HepG2 (cell line): Measurements from ENCODE around the gene ZNF385B. TPM values are rescaled to one million over a fixed set of nuclear protein-coding genes. Genes with fewer than 3 reads are reported as not detected.

Experiments
- AFF4 ChIP-seq: sonication (generic); formaldehyde crosslinking; IDR thresholded peaks from 2 replicates; pipeline ENCODE4 v1.4.0; 2020; ENCODE audit warnings: missing genetic modification reagents
- ATM ChIP-seq: fragments of 450-650 bp; IDR thresholded peaks from 2 replicates; pipeline ENCODE4 v1.7.1; 2017; ENCODE audit warnings: mild to moderate bottlenecking, borderline replicate concordance
- EZH2 ChIP-seq: conservative IDR thresholded peaks from 2 replicates; pipeline ENCODE4 v1.6.1; 2012; ENCODE audit warnings: mild to moderate bottlenecking, low read depth, low read length, moderate library complexity
- GZF1 ChIP-seq: sonication (generic); formaldehyde crosslinking; IDR thresholded peaks from 2 replicates; pipeline ENCODE4 v1.5.1; 2020; ENCODE audit warnings: mild to moderate bottlenecking, missing genetic modification reagents
- HIC2 ChIP-seq: sonication (generic); formaldehyde crosslinking; IDR thresholded peaks from 2 replicates; pipeline ENCODE4 v1.9.0; 2022; ENCODE audit warnings: low read depth, missing genetic modification reagents
- KLF6 ChIP-seq: IDR thresholded peaks from 2 replicates; pipeline ENCODE4 v1.8.0; 2016; ENCODE audit warnings: missing biosample characterization, missing genetic modification reagents
- PRPF4 ChIP-seq: fragments of 200-400 bp; formaldehyde crosslinking; IDR thresholded peaks from 2 replicates; pipeline ENCODE4 v1.6.1; 2016; ENCODE audit warnings: low read length, low read depth; ENCODE audit not compliant: poor library complexity, severe bottlenecking
- RARA ChIP-seq: IDR thresholded peaks from 2 replicates; pipeline ENCODE4 v1.6.1; 2016; ENCODE audit warnings: missing genetic modification reagents, missing compliant biosample characterization
- RBAK ChIP-seq: sonication (generic); formaldehyde crosslinking; IDR thresholded peaks from 2 replicates; pipeline ENCODE4 v1.5.1; 2020; ENCODE audit warnings: mild to moderate bottlenecking, missing genetic modification reagents
- SIX4 ChIP-seq: sonication (generic); formaldehyde crosslinking; IDR thresholded peaks from 2 replicates; pipeline ENCODE4 v1.4.0; 2020; ENCODE audit warnings: missing genetic modification reagents
- SMC3 ChIP-seq: IDR thresholded peaks from 2 replicates; pipeline ENCODE4 v1.6.1; 2011; ENCODE audit warnings: low read length, improper control_type of control experiment
- TAF15 ChIP-seq: fragments of 200-400 bp; formaldehyde crosslinking; IDR thresholded peaks from one replicate; pipeline ENCODE4 v1.6.1; 2018; ENCODE audit warnings: mild to moderate bottlenecking, low read depth, low read length; ENCODE audit not compliant: poor library complexity, severe bottlenecking
- TSC22D2 ChIP-seq: sonication (generic); formaldehyde crosslinking; IDR thresholded peaks from 2 replicates; pipeline ENCODE4 v1.5.1; 2020; ENCODE audit warnings: missing genetic modification reagents, mild to moderate bottlenecking, borderline replicate concordance
- ZBTB26 ChIP-seq: IDR thresholded peaks from 2 replicates; pipeline ENCODE4 v1.6.1; 2016; ENCODE audit warnings: missing compliant biosample characterization, missing genetic modification reagents, borderline replicate concordance
- ZMYM3 ChIP-seq: sonication (generic); formaldehyde crosslinking; IDR thresholded peaks from 2 replicates; pipeline ENCODE4 v1.5.1; 2020; ENCODE audit warnings: mild to moderate bottlenecking, missing genetic modification reagents
- ZNF326 ChIP-seq: sonication (generic); formaldehyde crosslinking; IDR thresholded peaks from 2 replicates; pipeline ENCODE4 v1.4.0; 2020; ENCODE audit warnings: missing genetic modification reagents, borderline replicate concordance
- ZNF44 ChIP-seq: sonication (generic); formaldehyde crosslinking; IDR thresholded peaks from 2 replicates; pipeline ENCODE4 v1.5.1; 2020; ENCODE audit warnings: mild to moderate bottlenecking, missing genetic modification reagents
- ZNF660 ChIP-seq: sonication (generic); formaldehyde crosslinking; IDR thresholded peaks from 2 replicates; pipeline ENCODE4 v1.5.1; 2020; ENCODE audit warnings: mild to moderate bottlenecking, low read depth, missing genetic modification reagents, borderline replicate concordance
- ZNF761 ChIP-seq: sonication (generic); formaldehyde crosslinking; conservative IDR thresholded peaks from 2 replicates; pipeline ENCODE4 v1.4.0; 2020; ENCODE audit warnings: mild to moderate bottlenecking, missing genetic modification reagents
- ZNF776 ChIP-seq: sonication (generic); formaldehyde crosslinking; IDR thresholded peaks from 2 replicates; pipeline ENCODE4 v1.4.0; 2020; ENCODE audit warnings: mild to moderate bottlenecking, missing genetic modification reagents
- polyA plus RNA-seq, 8 experiments: library from polyadenylated mRNA; depleted of rRNA in 3 of 8; stranded (reverse) in 7 of 8; unstranded in 1 of 8; fragments of >200 nt; fragmentation: Illumina TruSeq in 4 of 8; extraction: Trizol in 4 of 8; gene quantifications; 2 replicates each; pipeline versions ENCODE4 v1.2.1 to v1.2.3, GENCODE V29; 2011 to 2016; ENCODE audit warnings: low read depth in 4 of 8, missing spikeins in 1 of 8, mixed read lengths in 1 of 8; ENCODE audit not compliant: insufficient read depth in 1 of 8
- total RNA-seq, 5 experiments: library from RNA; depleted of rRNA; stranded (reverse); fragments of >200 nt; fragmentation: Illumina TruSeq; extraction: Trizol; gene quantifications; 2 replicates each; pipeline ENCODE4 v1.2.3, GENCODE V29; 2016; ENCODE audit warnings: low read depth in 1 of 5
- TF ChIP-seq, protein P1 (sequence below): sonication (generic); formaldehyde crosslinking; IDR thresholded peaks from 2 replicates; pipeline ENCODE4 v1.5.1; 2020; ENCODE audit warnings: missing genetic modification reagents, mild to moderate bottlenecking, borderline replicate concordance
- TF ChIP-seq, protein P2 (sequence below), 2 experiments: fragments of 450-650 bp in 1 of 2; sonication (generic) in 1 of 2; formaldehyde crosslinking; IDR thresholded peaks; 2 replicates each; pipeline versions ENCODE4 v1.5.0 to v1.8.0; 2020 to 2022; ENCODE audit warnings: mild to moderate bottlenecking in 1 of 2, missing genetic modification reagents in 1 of 2

Gene ZNF385B
- total and polyA plus RNA-seq, 2 of the 13 experiments (the other 11 are each of a cell fraction or from before 2014, with no cell fraction given): 3.3 to 6.7 TPM

DNA sequence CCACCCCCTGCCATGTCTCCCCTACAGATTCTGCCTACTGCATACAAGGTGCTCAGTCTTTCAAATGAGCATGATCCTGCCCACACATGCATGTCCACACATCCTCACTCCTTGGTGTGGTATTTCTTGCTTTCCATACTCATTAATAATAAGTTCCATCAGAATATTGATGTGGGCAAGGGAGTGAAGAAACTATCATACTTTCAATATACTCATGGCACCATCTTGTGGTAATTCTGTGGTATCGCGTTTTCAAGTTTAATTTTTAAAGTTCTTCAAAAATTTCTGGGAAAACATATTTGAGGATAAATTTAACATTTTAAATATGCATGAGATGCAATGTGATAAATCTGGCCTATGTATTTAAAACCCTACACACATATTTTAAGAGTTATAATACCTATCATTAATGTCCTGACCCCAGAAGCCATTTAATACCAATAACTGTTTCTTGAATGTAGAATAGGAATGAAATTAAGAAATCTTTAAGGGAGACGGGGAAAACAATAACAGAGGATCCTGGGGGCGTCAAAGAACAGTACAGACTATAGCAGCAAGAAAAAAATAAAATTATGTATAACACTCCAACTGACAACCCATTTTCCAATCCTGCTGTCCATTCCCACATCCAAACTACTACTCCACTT, 110.1 kb downstream of the ZNF385B start (continued):
- TF ChIP-seq ZNF761 (CRISPR knock-in tag): no peak
- no peak for TF ChIP-seq TSC22D2 (CRISPR knock-in tag)
- TF ChIP-seq SIX4 (CRISPR knock-in tag): no peak
- TF ChIP-seq EZH2: no peak
- no peak for TF ChIP-seq ATM
- no peak for TF ChIP-seq ZBTB26 (CRISPR knock-in tag)
- TF ChIP-seq, protein P1, sequence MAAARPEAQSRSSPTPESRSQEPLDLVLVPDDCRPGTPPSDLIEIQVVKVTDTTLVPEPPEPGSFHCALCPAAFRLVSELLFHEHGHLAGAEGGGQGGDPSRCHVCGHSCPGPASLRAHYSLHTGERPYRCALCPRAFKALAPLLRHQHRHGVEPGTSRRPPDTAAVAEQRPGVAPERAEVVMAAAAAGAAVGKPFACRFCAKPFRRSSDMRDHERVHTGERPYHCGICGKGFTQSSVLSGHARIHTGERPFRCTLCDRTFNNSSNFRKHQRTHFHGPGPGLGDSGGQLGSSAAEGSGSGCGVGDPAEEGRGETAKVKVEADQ: no peak
- TF ChIP-seq RARA: no peak
- TF ChIP-seq ZNF326 (CRISPR knock-in tag): no peak
- no peak for TF ChIP-seq ZNF660 (CRISPR knock-in tag)
- no peak for TF ChIP-seq AFF4
- no peak for TF ChIP-seq GZF1 (CRISPR knock-in tag)
- TF ChIP-seq SMC3: peak; percentile 98
- TF ChIP-seq TAF15: no peak
- no peak for TF ChIP-seq ZMYM3 (CRISPR knock-in tag)
- no peak for TF ChIP-seq KLF6
- TF ChIP-seq HIC2 (CRISPR knock-in tag): no peak
- TF ChIP-seq RBAK (CRISPR knock-in tag): no peak
- TF ChIP-seq ZNF776 (CRISPR knock-in tag): no peak
- TF ChIP-seq ZNF44 (CRISPR knock-in tag): no peak
- TF ChIP-seq PRPF4: no peak
- TF ChIP-seq, protein P2, sequence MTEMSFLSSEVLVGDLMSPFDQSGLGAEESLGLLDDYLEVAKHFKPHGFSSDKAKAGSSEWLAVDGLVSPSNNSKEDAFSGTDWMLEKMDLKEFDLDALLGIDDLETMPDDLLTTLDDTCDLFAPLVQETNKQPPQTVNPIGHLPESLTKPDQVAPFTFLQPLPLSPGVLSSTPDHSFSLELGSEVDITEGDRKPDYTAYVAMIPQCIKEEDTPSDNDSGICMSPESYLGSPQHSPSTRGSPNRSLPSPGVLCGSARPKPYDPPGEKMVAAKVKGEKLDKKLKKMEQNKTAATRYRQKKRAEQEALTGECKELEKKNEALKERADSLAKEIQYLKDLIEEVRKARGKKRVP (CRISPR knock-in tag; IDR thresholded peaks at IDR 0.05): peak in 1 of 2 experiments; percentile 28; a peak in 1 of 4 replicates
